Panc1 (cell line): ENCODE measurements around the gene KCNJ5. TPM values are rescaled to one million over a fixed set of nuclear protein-coding genes. Genes with fewer than 3 reads are reported as not detected.

ENCODE experiments used
- ATAC-seq: fragments of 200-7000 bp; cut with Tn5 transposase; 2 replicates; pipeline ENCODE4 v1.9.1; 2020; ENCODE audit warnings: mild to moderate bottlenecking, moderate library complexity
- BruUV-seq: library from RNA; stranded (reverse); fragments of 400-500 nt; replicated peaks from 2 replicates; lab custom pipeline; 2021; lab: Mats Ljungman, UMichigan
- CTCF ChIA-PET: fragments of 300-600 bp; sonication (Branson Sonifier 250); formaldehyde crosslinking; loops from one replicate; lab custom pipeline; 2022; ENCODE audit warnings: antibody characterized with exemption; lab: Charles Lee
- POLR2A ChIA-PET: fragments of 300-600 bp; sonication (Branson Sonifier 250); formaldehyde crosslinking; loops from one replicate; lab custom pipeline; 2022; ENCODE audit warnings: antibody characterized with exemption; lab: Charles Lee
- DNase-seq: peaks from one replicate; pipeline ENCODE4 v3.0.0-alpha.2; 2010; ENCODE audit warnings: low read depth, low spot score
- H3K27ac ChIP-seq: 2 replicates; pipeline ENCODE4 v1.5.1; 2011; ENCODE audit warnings: mild to moderate bottlenecking, low read length, inconsistent platforms
- H3K27me3 ChIP-seq: fragments of 200-500 bp; sonication (Bioruptor generic); 2 replicates; pipeline ENCODE4 v1.6.0; 2014; ENCODE audit warnings: low read length, inconsistent platforms; ENCODE audit not compliant: control insufficient read depth, insufficient read depth
- H3K36me3 ChIP-seq: fragments of 200-500 bp; sonication (Bioruptor generic); 2 replicates; pipeline ENCODE4 v1.5.1; 2014; ENCODE audit warnings: inconsistent platforms, mild to moderate bottlenecking, low read length, moderate library complexity; ENCODE audit not compliant: control insufficient read depth, insufficient read depth
- H3K4me1 ChIP-seq: 2 replicates; pipeline ENCODE4 v1.5.1; 2011; ENCODE audit warnings: inconsistent platforms, mild to moderate bottlenecking, low read length, moderate library complexity; ENCODE audit not compliant: control insufficient read depth, insufficient read depth
- H3K4me3 ChIP-seq, 2 experiments: 2 replicates each; pipeline ENCODE4 v1.5.1; 2011 to 2012; ENCODE audit warnings: low read depth in 2 of 2, low read length in 2 of 2, mild to moderate bottlenecking in 2 of 2, inconsistent platforms in 1 of 2, moderate library complexity in 1 of 2
- H3K9me3 ChIP-seq: fragments of 200-500 bp; sonication (Bioruptor generic); 2 replicates; pipeline ENCODE4 v1.5.1; 2014; ENCODE audit warnings: low read depth, mild to moderate bottlenecking, inconsistent platforms, low read length, moderate library complexity; ENCODE audit not compliant: control insufficient read depth, insufficient read depth
- CTCF ChIP-seq: fragments of 450-650 bp; IDR thresholded peaks from 2 replicates; pipeline ENCODE4 v1.5.1; 2017; ENCODE audit warnings: mild to moderate bottlenecking
- POLR2AphosphoS5 ChIP-seq: IDR thresholded peaks from 2 replicates; pipeline ENCODE4 v1.6.1; 2012; ENCODE audit warnings: mild to moderate bottlenecking, low read depth, low read length, moderate library complexity
- REST ChIP-seq, 2 experiments: IDR thresholded peaks; 2 replicates each; pipeline ENCODE4 v1.6.1; 2011 to 2012; ENCODE audit warnings: low read depth in 2 of 2, control low read depth in 1 of 2, low read length in 1 of 2, mild to moderate bottlenecking in 1 of 2, moderate library complexity in 1 of 2; ENCODE audit not compliant: insufficient read depth in 1 of 2
- SIN3A ChIP-seq: IDR thresholded peaks from 2 replicates; pipeline ENCODE4 v1.6.1; 2012; ENCODE audit warnings: low read depth, mild to moderate bottlenecking, low read length, moderate library complexity, borderline replicate concordance; ENCODE audit not compliant: insufficient read depth
- TCF7L2 ChIP-seq: IDR thresholded peaks from 2 replicates; pipeline ENCODE4 v1.6.1; 2011; ENCODE audit warnings: mild to moderate bottlenecking, low read depth, low read length, inconsistent platforms
- in situ Hi-C: cut with HindIII; loops from 2 replicates; pipeline ENCODE4 v1.10.0; 2016; ENCODE audit warnings: low sequenced_read_pairs, low pct_unique_long_range_greater_than_20kb
- intact Hi-C: fragments of 100-400 bp; cut with micrococcal nuclease; formaldehyde crosslinking; loops from one replicate; pipeline ENCODE4 v1.10.0; 2022; ENCODE audit not compliant: unreplicated experiment
- total RNA-seq: library from RNA; stranded (reverse); gene quantifications from one replicate; pipeline ENCODE4 v1.2.1, GENCODE V29; 2021; ENCODE audit not compliant: unreplicated experiment

Gene KCNJ5
- total RNA-seq, 1 experiment from 2014 or later = 0.28 TPM

- in situ Hi-C loops (no loop called here), intact Hi-C loops (no loop called here)
- H3K4me3 ChIP-seq = no peak within 1 kb of the TSS
- no peak for DNase-seq
- TF ChIP-seq SIN3A (no peak), CTCF (no peak), POLR2AphosphoS5 (no peak), TCF7L2 (no peak), REST (IDR thresholded peaks at IDR 0.05; ENCODE audit: insufficient read depth in 1 of 2, low read depth in 2 of 2, low read length in 1 of 2) (no peak)
- no TSS peak for BruUV-seq
- no peak for ATAC-seq
- H3K9me3 ChIP-seq = no peaks in the 10 kb centered on the region
- no peaks in the 10 kb centered on the region for H3K4me1 ChIP-seq
- no peaks in the 10 kb centered on the region for H3K36me3 ChIP-seq
- no peak within 1 kb of the TSS for H3K27ac ChIP-seq
- POLR2A ChIA-PET = no interaction called here
- CTCF ChIA-PET = no interaction called here
- H3K27me3 ChIP-seq = peaks cover 10% of the 10 kb centered on the region
Measured at GRCh38 chr11:128867277-128867676, 23.9 kb upstream of the KCNJ5 start, which contains the start of gene KCNJ1. KCNJ1 (minus strand) TSS chr11:128867296; CDS start chr11:128840243, 27,053 bp downstream.

- in situ Hi-C loops = no loop called here
- DNase-seq = no peak
- no peaks in the 10 kb centered on the region for H3K4me1 ChIP-seq
- BruUV-seq = no TSS peak
- TF ChIP-seq REST (IDR thresholded peaks at IDR 0.05; ENCODE audit: insufficient read depth in 1 of 2, low read depth in 2 of 2, low read length in 1 of 2) (no peak), POLR2AphosphoS5 (no peak), SIN3A (no peak), TCF7L2 (no peak), CTCF (no peak)
- H3K36me3 ChIP-seq = no peaks in the 10 kb centered on the region
- no peaks in the 10 kb centered on the region for H3K9me3 ChIP-seq
- H3K4me3 ChIP-seq = no peak overlapping the region
- no peak overlapping the region for H3K27ac ChIP-seq
- ChIA-PET CTCF (interaction anchor here (0.6 kb wide), 1 partner anchor 17 kb away, joined by 3 read pairs; no protein-coding TSS in a partner anchor), POLR2A (no interaction called here)
- H3K27me3 ChIP-seq = peaks cover 5% of the 10 kb centered on the region; the same call in 1 of the 2 replicates
- intact Hi-C loops = no loop called here
- ATAC-seq = peak; percentile 56
Measured at GRCh38 chr11:128868841-128869671, 22.1 kb upstream of the KCNJ5 start.
